HG02610 (cell line): Measurements from ENCODE around the gene PROKR1.
"Not testable (repeated sequence)": the region's sequence is repeated elsewhere in the genome, so short reads cannot be mapped to it uniquely, and the experiment has no call there.

Source experiments
- ATAC-seq: cut with Tn5 transposase; IDR thresholded peaks from one replicate; pipeline ENCODE4 v1.9.1; 2021; ENCODE audit warnings: mild to moderate bottlenecking, moderate library complexity; ENCODE audit not compliant: unreplicated experiment

PROKR1 gene

DNA sequence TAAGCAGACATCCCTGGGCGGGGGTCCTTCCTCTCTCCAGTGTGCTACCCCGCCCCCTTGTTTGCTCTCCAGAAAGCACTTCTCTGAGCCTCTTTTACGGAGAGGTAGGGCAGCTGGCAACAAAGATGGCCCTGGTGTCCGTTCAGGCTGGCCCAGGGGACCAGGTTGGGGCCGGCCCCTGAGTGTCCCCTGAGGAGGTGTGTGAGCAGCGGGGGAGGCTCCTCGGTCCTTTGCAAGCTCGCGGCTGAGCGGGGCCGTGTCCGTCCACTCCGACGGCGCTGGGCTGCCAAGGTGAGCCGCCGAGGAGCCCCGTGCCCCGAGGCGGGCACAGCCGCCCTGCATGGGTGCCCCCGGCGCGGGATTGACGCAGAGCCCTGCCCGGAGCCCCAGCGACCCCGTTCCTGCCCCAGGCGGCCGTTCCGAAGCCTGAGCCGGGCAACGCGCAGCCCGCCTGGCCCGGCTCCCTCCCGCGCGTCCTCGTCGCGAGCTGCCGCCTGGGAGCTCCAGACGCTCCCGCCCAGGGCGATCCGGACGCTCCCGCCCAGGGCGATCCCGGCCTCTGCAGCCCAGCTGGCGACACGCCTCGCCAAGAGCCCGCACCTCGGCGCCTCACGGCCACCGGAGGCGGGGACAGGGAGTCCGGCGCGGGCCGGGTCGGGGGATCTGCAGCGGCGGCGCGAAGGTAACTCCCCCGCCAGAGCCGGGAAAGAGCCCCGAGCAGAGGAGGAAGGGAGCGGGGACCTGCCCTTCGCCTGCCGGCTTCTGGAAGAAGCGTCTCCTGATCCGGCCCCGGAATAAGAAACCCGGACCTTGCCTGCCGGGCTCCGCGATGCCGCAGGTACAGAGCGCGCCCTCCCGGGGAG is at the start of gene PROKR1:
TSS of gene PROKR1 (plus strand) at position 569 of the 863 bp plus-strand sequence. CDS start 2,243 bp downstream, outside the sequence.
- no peak for ATAC-seq

DNA sequence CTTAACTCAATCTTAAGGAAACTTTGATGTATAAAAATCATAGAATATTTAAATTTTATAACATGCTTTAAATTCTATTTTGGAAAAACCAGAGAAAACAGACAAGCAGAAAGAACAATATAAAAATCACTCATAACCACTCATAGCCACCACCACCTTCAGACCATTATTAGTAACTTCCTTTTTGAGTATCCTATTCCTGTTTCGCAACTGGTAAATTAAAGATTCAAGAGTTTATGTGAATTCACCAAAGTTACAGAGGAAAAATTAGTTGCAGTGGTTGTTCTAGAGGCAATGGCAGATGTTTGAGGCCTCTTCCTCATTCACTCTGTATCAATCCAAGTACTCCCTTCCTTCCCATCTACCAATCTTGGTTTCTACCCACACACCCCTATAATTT is 49.3 kb upstream of the PROKR1 start:
- no peak for ATAC-seq

DNA sequence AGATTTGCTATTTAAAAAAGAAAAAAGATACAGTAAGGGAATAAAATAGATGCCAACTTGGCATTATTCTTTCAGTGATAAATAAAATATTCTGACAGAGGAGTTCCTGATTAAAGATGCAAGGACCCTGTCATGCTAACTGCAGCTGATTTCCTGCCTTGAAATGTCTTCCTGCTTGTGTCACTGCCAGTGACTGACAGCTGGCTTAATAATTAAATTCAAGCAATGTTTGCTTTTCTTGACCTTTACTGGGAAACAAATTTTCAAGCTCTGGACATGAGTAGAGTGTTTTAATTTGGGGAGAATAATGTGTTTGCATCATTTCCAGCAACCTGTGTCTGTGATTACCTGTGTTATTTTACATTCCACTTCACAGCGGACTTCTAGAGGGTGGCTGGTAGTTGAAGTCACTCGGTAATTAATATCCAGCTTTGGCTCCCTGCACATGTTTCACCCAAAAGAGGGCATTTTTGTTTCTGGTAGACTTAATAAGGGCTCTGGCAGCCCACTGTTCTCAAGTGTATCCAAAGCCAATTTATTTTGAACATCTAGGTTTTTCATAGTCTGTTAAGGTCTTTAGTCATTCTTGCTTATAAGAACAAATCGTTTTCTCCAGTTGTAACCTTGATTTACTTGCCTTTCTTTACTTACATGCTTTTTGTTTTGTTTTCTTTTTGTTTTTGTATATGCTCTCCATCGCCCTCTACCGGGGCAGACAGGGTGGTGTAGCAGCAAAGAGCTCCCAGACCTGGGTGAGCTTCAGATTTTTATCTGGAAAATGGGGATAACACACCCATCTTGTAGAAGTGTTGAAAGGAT is 48.5 kb upstream of the PROKR1 start:
- no peak for ATAC-seq

DNA sequence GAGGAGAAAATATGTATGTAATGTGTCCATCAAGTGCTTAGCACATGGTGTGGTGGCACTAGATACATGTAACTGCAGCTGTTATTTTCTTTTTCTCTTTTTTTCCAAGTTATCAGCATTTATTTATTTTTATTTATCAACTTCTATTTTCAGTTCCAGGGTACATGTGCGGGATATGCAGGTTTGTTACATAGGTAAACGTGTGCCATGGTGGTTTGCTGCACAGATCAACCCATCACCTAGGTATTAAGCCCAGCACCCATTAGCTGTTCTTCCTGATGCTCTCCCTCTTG is 47.9 kb upstream of the PROKR1 start:
- not testable (repeated sequence) for ATAC-seq

DNA sequence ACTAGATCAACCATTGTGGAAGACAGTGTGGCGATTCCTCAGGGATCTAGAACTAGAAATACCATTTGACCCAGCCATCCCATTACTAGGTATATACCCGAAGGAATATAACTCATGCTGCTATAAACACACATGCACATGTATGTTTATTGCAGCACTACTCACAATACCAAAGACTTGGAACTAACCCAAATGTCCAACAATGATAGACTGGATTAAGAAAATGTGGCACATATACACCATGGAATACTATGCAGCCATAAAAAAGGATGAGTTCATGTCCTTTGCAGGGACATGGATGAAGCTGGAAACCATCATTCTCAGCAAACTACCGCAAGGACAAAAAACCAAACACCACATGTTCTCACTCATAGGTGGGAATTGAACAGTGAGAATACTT is 42.9 kb upstream of the PROKR1 start:
- not testable (repeated sequence) for ATAC-seq

DNA sequence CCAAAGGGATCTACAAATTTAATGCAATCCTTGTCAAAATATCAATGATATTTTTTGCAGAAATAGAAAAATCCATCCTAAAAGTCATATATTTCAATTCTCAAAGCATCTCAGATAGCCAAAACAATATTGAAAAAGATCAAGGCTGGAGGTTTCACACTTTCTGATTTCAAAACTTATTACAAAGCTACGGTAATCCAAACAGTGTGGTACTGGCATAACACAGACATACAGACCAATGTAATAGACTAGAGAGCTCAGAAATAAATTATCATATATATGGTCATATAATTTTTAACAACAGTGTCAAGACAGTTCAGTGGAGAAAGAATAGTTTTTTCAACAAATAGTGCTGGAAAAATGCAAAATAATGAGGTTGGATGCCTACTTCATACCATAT is 40.3 kb upstream of the PROKR1 start:
- ATAC-seq = no peak

DNA sequence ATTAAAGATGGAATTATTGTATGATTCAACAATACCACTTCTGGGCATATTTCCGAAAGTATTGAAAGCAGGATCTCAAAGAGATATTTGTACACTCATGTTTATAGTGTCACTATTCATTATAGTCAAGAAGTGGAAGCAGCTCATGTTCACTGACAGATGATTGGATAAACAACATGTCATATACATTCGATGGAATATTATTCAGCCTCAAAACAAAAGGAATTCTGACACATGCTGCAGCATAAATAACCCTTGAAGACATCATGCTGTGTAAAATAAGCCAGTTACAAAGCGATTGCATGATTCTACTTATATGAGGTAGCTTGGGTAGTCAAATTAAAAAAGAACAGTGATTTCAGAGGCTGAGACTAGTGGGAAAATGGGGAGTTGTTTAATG is 39.3 kb upstream of the PROKR1 start:
- ATAC-seq = no peak

DNA sequence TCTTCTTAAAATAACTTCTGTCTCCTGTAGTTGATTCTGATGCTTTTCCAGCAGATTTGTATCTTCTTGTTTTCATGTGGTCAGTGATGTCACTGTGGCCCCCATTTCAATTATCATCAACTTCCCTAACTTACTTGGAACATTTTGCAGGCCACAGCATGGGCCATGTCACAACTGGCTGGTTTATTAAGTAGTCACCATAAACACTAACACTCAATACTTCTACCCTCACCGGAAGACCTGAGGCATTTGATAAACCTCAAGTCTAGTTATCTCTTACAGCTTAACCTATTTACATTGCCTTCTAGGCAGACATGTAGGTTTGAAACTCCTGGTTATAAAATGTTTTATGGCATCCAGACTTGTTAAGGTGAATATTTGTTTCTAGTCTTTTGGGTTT is 37.4 kb upstream of the PROKR1 start:
- ATAC-seq = no peak

DNA sequence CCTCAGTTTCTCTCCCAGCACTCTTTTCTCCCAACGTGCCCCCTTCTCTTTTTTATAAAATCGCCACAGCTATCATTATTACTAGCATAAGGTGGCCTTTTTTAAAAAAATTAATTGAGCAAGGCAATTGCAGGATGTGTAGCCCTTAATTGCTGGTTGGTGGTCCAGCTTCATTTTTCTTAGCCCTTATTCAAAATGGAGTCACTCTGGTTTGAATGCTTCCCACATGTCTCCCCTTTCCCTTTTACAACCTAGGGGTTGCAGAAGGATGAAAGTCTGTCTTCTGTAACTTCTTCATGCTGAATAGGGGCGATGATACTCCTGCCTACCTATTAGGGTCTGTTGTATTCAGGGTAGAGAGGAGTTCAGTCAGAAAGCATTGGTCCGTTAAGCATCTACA is 36.6 kb upstream of the PROKR1 start:
- ATAC-seq = no peak

DNA sequence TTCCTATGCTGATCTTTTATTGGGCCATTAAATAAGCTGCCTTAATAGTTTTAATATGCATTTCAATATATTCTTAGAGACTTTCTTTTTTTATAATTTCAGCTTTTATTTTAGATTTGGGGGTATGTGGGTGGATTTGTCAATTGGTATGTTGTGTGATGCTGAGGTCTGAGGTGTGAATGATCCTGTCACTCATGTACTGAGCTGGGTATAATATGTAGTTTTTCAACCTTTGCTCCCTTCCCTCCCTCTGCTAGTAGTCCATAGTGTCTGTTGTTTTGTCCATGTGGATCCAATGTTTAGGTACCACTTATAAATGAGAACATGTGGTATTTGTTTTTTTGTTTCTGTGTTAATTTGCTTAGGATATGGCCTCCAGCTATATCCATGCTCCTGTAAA is 35.5 kb upstream of the PROKR1 start:
- ATAC-seq = no peak

DNA sequence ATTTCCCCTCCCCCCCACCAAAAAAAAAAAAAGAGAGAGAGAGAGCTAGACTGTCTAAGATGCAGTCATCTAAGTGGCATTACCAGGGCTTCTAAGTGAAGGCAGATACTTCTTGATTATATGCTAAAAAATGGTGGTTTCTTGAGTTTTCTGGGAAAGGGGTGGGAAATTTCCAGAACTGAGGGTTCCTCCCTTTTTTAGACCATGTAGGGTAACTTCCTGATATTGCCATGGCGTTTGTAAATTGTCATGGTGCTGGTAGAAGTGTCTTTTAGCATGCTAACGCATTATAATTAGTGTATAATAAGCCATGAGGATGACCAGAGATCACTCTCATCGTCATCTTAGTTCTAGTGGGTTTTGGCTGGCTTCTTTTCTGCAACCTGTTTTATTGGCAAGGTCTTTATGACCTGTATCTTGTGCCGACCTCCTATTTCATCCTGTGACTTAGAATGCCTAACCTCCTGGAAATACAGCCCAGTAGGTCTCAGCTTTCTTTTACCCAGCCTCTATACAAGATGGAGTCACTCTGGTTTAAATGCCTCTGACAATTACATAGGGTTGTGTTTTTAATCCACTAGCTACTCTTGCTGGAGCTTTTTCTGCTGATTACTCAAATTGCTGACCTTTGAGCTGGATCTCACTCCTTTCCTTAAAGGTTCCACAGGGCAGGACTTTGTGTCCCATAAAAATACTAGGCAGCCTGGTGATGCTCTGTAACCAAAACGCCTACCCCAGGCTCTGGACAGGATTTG is 30.4 kb upstream of the PROKR1 start:
- no peak for ATAC-seq

DNA sequence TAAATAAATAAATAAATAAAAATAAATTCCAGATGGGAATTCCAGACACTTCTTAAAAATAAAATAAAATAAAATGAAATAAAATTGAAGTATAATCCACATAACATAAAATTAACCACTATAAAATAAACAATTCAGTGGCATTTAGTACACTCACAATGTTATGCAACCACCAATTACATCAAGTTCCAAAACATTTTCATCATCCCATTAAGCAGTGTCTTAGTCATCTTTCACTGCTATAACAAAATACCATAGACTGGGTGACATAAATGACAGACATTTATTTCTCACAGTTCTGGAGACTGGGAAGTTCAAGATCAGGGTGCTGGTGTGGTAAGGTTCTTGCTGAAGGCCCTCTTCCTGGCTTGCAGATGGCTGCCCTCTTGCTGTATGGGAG is 22.6 kb upstream of the PROKR1 start:
- ATAC-seq = no peak

DNA sequence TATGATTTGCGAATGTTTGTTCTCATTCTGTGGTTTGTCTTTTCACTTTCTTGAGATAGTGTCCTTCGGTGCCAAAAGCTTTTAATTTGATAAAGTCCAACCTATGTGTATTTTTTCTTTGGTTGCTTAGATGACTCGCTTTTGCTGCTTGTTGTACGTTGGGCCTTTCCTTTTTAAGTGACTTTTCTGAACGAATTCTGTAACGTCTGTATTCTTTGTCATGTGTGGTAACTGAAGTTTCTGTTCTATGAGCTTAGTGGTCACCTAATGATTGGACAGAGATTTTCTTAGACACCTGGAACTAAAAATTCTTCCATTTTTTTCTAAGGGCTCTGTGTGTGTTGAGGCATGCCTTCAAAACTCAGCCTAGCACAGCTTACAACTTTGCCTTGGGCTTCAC is 19.6 kb upstream of the PROKR1 start:
- no peak for ATAC-seq

DNA sequence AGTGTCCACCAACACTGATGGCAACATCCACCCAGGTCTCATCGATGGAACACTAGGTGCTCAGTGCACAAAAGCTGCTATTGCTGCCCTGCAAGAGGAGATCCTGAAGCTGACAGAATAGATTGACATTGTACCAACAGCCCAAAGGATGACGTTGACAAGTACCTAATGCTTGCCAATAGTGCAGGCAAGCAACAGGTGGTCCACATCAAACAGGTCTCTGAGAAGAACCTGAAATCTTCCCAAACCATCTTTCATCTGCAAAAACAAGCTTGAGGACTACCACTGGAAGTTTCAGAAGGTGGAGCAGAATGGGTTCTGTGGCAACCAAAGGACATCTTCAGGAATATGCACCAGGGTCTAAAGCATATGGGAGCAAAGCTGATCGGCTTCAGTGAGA is 15.8 kb upstream of the PROKR1 start:
- ATAC-seq = no peak

DNA sequence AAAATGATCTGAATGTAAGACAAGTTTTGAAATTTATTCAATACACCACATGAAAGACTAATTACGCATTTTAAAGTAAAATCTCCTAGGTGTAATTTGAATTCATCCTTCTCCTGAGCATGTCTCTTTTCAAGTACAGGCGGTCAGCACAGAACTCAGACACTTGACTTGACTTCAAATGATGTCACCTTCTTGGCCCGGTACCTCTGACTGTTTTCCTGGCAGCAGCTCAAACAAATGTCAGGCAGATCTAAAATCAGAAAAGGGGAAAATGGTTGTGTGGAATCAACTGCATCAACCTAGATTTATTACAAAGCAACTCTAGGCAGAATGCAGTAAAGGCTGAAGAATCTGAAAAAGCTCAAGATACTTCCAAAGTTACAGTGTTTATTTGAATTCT is 11.4 kb upstream of the PROKR1 start:
- no peak for ATAC-seq

DNA sequence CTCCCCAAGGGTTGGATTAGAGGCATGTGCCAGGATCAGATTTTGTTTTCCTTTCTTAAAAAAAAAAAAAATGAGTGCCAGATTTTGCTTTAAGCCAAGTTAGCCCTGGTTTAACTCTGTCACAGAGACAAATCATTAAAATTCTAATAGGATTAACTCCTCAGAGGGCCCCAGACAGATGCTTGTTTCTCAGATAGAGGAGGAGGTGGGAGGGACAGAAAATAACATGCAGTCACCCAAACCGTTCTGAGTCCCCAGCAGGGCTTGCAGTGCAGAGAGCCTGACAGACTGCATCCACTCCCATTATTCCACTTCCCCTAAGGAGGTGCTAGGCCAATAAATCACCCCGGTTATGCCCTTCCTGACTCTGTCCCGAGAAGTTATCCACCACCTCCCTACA is 6.3 kb upstream of the PROKR1 start:
- no peak for ATAC-seq

DNA sequence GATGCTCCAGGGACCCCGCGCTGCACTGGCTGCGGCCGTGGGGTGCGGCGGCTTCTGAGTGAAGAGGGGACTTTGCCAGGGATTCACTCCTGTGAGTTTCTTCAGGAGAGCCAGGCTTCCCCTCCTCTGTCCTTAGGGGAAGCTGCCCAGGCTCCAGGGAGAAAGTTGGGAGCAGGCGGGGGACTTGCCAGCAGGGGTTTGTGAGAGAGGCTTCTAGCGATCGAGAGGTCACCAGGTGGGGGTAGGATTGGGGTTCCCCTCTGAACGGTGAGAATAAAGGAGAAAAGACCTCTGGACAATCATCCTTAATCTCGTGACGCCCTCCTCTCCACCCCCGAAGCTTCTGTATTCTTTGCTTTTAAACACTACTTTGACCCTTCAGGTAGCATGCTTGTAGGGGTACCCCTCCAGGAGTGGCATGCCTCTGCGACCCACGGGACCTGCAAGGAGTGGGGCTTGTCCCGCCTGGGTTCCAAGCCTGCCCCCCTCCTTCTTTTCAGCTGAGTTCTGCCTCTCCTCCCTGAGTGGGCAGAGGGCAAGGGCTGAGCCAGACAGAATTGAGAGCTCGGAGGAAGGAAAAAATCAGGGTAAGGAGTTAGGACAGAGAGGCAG is 601 bp downstream of the PROKR1 start:
- no peak for ATAC-seq

DNA sequence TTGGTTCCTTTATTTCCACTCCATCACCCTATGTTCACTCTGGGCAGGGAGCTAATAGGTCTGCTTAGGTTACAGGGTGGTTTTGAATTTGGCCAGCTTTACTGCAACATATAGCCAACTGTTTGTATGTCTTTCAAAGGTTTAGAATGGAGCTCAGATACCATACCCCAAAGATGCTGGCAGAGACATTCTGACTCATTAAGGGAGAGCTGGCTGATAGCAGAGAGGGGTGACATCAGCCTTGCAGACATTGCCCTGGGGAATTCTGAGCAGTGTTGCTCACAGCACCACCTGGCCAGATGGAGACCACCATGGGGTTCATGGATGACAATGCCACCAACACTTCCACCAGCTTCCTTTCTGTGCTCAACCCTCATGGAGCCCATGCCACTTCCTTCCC is 2.1 kb downstream of the PROKR1 start:
- peak; percentile 72 for ATAC-seq

DNA sequence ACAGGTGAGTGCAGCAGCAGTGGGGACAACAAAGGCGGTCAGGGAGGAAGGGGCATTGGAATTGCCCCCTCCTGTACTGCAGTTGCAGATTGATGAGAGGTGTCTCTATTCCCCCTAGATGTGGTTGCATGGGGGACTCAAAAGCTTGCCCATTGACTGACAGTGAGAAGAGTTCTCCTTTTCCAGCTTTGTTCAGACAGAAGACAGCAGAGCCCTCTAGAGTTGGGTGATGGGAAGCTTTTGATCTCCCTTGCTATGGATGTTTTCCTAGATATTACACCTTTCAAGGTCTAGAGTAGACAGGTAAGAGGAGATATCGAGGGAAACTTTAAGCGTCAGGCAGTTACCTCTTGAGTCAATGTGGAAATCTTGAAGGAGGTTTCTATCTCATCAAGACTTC is 2.9 kb downstream of the PROKR1 start:
- no peak for ATAC-seq

DNA sequence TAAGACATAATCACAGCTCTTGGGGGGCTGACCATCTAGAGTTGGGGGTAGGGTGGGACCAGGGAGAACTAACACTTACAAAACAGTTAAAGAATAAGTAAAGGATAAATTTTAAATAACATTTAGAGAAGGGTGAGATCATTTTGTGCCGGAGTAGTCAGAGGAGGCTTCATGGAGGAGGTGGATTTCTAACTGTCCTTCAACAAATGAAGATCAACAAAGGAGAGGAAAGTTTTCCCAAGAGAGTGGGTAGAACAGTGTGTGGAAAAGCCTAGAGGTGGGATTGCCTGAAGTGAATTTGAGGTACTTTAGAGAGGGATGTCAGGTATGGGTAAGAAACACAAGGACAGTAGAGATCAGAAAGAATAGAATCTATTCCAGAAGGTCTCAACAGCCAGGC is 7.3 kb downstream of the PROKR1 start:
- no peak for ATAC-seq

DNA sequence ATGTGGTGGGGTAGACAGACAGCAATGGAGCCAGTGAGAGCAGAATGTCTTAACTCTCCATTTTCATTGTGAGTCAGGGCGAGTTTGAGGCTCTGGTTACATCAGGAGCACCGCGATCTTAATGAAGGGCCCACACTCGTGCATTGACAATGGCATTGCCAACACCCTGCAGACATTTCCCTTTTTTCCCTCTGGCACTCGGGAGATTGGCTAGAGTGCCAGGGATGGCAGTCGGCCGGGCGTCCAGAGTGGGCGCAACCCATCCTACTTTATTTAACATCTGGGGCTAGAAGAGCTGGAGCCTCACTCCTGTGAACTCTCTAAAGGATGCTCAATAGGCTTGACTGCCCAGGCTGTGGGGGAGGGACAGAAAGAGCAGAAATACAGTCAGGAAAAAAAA is 9.7 kb downstream of the PROKR1 start:
- no peak for ATAC-seq
